ENCODE measurements around the gene RNF113B.

GRCh38 chr13:98195054-98195791, 18.2 kb upstream of the RNF113B start:
- TF ChIP-seq CTCF (IDR thresholded peaks at IDR 0.05) = no peak
- TF ChIP-seq POLR2A (IDR thresholded peaks at IDR 0.05) = no peak

Measured in Peyer's patch (tissue), 4 donors.